Glutamatergic neuron (in vitro differentiated cells): ENCODE data around the gene COL6A1. TPM values are rescaled to one million over a fixed set of nuclear protein-coding genes. Genes with fewer than 3 reads are reported as not detected.
"Not testable (repeated sequence)": the region's sequence is repeated elsewhere in the genome, so short reads cannot be mapped to it uniquely, and the experiment has no call there.

Experiments
- DNase-seq: peaks from one replicate; pipeline ENCODE4 v3.0.0; 2022
- H3K27ac Mint-ChIP-seq: one replicate; pipeline ENCODE4 v1.8.0; 2020; ENCODE audit warnings: mild to moderate bottlenecking, mixed read lengths, inconsistent platforms; ENCODE audit not compliant: unreplicated experiment
- H3K27me3 Mint-ChIP-seq: one replicate; pipeline ENCODE4 v1.8.0; 2020; ENCODE audit warnings: mild to moderate bottlenecking, moderate library complexity, mixed read lengths, inconsistent platforms; ENCODE audit not compliant: unreplicated experiment
- H3K36me3 Mint-ChIP-seq: one replicate; pipeline ENCODE4 v1.8.0; 2020; ENCODE audit warnings: mild to moderate bottlenecking, mixed read lengths, inconsistent platforms; ENCODE audit not compliant: unreplicated experiment
- H3K4me1 Mint-ChIP-seq: one replicate; pipeline ENCODE4 v1.8.0; 2020; ENCODE audit warnings: mild to moderate bottlenecking, low read depth, mixed read lengths, inconsistent platforms; ENCODE audit not compliant: unreplicated experiment
- H3K4me3 Mint-ChIP-seq: one replicate; pipeline ENCODE4 v1.8.0; 2020; ENCODE audit warnings: mild to moderate bottlenecking, mixed read lengths, inconsistent platforms; ENCODE audit not compliant: unreplicated experiment
- H3K9me3 Mint-ChIP-seq: one replicate; pipeline ENCODE4 v1.8.0; 2020; ENCODE audit warnings: mild to moderate bottlenecking, moderate library complexity, mixed read lengths, inconsistent platforms; ENCODE audit not compliant: unreplicated experiment
- total RNA-seq: library from RNA; stranded (reverse); fragmentation: NEBNext Ultra II Directional; extraction: Animal tissue kit (Norgen Biotek cat#: 25700); gene quantifications from one replicate; pipeline ENCODE4 v1.2.1, GENCODE V29; 2021; ENCODE audit not compliant: unreplicated experiment
- TF ChIP-seq, protein P1 (sequence below): fragments of 200-600 bp; sonication (generic); IDR thresholded peaks from one replicate; pipeline ENCODE4 v1.5.0; 2021; ENCODE audit not compliant: partially characterized antibody, unreplicated experiment

The COL6A1 gene
- total RNA-seq, 1 donor from 2014 or later, result 407 TPM

GRCh38 chr21:46046471-46046870 lies 64.9 kb downstream of the COL6A1 start:
- peaks cover 13% of the 10 kb centered on the region for H3K9me3 Mint-ChIP-seq
- peaks cover 14% of the 10 kb centered on the region for H3K4me1 Mint-ChIP-seq
- H3K4me3 Mint-ChIP-seq, result no peak overlapping the region
- peaks cover 3% of the 10 kb centered on the region for H3K36me3 Mint-ChIP-seq
- DNase-seq, result no peak
- no peak overlapping the region for H3K27ac Mint-ChIP-seq
- TF ChIP-seq, protein P1, sequence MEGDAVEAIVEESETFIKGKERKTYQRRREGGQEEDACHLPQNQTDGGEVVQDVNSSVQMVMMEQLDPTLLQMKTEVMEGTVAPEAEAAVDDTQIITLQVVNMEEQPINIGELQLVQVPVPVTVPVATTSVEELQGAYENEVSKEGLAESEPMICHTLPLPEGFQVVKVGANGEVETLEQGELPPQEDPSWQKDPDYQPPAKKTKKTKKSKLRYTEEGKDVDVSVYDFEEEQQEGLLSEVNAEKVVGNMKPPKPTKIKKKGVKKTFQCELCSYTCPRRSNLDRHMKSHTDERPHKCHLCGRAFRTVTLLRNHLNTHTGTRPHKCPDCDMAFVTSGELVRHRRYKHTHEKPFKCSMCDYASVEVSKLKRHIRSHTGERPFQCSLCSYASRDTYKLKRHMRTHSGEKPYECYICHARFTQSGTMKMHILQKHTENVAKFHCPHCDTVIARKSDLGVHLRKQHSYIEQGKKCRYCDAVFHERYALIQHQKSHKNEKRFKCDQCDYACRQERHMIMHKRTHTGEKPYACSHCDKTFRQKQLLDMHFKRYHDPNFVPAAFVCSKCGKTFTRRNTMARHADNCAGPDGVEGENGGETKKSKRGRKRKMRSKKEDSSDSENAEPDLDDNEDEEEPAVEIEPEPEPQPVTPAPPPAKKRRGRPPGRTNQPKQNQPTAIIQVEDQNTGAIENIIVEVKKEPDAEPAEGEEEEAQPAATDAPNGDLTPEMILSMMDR, result no peak
- no peaks in the 10 kb centered on the region for H3K27me3 Mint-ChIP-seq

DNA sequence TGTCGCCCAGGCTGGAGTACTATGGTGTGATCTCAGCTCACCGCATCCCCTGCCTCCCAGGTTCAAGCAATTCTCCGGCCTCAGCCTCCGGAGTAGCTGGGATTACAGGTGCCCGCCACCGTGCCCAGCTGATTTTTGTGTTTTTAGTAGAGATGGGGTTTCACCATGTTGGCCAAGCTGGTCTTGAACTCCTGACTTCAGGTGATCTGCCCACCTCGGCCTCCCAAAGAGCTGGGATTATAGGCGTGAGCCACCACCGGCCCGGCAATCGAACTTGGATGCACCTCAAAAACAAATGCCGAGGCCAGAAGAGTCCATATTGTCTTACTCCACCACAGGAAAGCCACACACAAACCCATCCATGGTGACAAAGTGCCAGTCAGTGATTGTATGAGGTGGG lies 65.3 kb downstream of the COL6A1 start:
- H3K4me1 Mint-ChIP-seq, result peaks cover 15% of the 10 kb centered on the region
- H3K27ac Mint-ChIP-seq, H3K36me3 Mint-ChIP-seq, DNase-seq, H3K4me3 Mint-ChIP-seq, H3K27me3 Mint-ChIP-seq: not testable (repeated sequence)
- peaks cover 11% of the 10 kb centered on the region for H3K9me3 Mint-ChIP-seq

DNA sequence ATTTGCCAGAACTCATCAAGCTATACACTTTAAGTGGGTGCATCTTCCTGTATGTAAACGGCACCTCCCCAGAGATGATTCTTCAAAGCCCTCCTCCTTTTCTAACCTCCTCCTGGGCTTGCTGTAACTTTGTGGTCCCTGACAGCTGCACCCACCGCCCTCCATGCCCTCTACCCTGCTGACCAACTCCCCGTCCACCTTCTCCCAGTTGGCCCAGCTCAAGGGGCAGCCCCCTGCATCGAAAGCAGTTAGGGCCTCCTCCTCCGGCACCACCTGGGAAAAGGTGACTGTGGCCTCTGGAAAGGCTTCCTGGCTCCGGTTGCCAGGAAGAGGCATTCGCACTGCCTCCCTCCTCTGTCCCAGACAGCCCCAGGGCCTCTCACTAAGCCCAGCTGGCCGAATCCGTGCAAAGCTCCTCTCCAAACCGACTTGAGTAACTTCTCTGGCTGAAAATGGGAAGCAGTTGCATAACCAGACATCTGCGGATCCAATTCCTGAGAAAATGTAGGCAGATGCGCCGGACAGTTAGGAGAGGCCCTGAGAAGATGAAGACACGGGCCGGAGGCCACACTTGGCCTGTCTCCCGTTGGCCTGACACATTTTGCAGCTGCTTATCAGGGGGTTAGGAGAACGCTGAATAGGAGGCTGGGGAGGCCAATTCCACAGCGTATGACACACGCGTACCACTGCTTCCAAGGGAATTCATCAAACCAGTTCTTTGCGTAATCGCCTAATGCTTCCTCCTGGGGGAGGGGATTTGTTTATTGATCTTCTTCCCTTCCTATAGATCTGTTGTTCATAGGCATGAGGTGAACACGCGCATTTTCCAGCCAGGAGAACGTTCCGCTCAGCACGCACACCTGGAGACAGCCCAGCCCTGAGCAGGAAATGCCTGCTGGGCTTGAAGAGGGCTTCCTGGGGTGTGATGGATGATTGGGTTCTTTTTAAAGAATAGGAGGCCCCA lies 67.6 kb downstream of the COL6A1 start:
- DNase-seq, result no peak
- H3K4me3 Mint-ChIP-seq, result peak overlapping the region; percentile 18

DNA sequence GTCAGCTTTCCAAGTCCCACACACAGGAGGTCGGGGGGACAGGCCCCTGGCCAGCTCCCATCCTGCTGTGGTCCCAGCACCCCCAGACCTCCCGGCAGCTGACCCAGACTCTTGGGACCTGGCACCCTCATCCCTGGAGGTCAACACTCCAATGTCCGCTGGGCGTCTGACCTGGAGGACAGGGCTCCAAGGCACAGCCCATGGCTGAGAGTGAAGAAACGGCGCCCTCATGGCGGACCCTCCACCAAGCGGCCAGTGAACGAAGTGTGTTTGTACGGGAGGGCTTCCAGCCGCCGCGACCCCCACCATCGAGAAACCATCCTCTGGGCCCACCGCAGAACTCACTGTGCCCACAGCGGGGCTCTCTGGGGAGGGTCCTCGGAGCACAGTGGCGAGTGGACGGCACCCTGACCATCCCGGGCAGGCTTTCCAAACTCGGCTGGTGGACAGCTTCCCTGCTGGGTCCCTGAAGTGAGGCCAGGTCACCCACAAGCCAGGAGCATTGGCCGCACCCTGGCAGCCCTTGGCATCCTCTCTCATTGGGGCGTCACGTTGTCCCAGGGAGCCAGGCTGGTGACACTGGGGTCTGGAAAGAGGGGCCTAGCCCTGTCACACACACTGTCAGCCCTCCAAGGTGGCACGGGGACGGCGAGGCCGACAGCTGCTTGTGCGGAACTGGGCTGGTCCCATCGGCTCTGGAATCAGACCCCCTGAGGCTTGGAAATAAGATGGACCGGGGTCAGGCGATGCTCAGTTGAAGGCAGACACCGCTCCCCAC lies 68.5 kb downstream of the COL6A1 start:
- TF ChIP-seq, protein P1, result no peak
- Mint-ChIP-seq H3K4me3 (no peak overlapping the region), H3K27ac (no peak overlapping the region), H3K4me1 (peaks cover 19% of the 10 kb centered on the region), H3K9me3 (peaks cover 13% of the 10 kb centered on the region), H3K27me3 (peaks cover 6% of the 10 kb centered on the region), H3K36me3 (peaks cover 4% of the 10 kb centered on the region)
- DNase-seq, result no peak

More for the DNA sequence above, 67.6 kb downstream of the COL6A1 start:
- H3K4me1 Mint-ChIP-seq, result peaks cover 17% of the 10 kb centered on the region
- TF ChIP-seq, protein P1, result no peak
- H3K27ac Mint-ChIP-seq, result peak overlapping the region; percentile 53
- H3K9me3 Mint-ChIP-seq, result peaks cover 11% of the 10 kb centered on the region
- H3K27me3 Mint-ChIP-seq, result peaks cover 6% of the 10 kb centered on the region
- H3K36me3 Mint-ChIP-seq, result peaks cover 4% of the 10 kb centered on the region

- H3K36me3 Mint-ChIP-seq, result peaks cover 4% of the 10 kb centered on the region
- TF ChIP-seq, protein P1, result no peak
- peaks cover 13% of the 10 kb centered on the region for H3K9me3 Mint-ChIP-seq
- DNase-seq, result no peak
- H3K4me3 Mint-ChIP-seq, result no peak overlapping the region
- peak overlapping the region; percentile 35 for H3K27ac Mint-ChIP-seq
- H3K4me1 Mint-ChIP-seq, result peaks cover 19% of the 10 kb centered on the region
- H3K27me3 Mint-ChIP-seq, result peaks cover 6% of the 10 kb centered on the region
Measured at GRCh38 chr21:46050668-46051378, 69.3 kb downstream of the COL6A1 start.
